Left lung (tissue), 10 donors: ENCODE results near the gene NHERF2. TPM values are rescaled to one million over a fixed set of nuclear protein-coding genes. Genes with fewer than 3 reads are reported as not detected.

Experiments used
- ATAC-seq: fragments of 200-7000 bp; cut with Tn5 transposase; one replicate; pipeline ENCODE4 v1.9.1; 2020; ENCODE audit warnings: moderate library complexity
- DNase-seq, 4 donors: peaks; one replicate each; pipeline ENCODE4 v3.0.0-alpha.2; 2013 to 2020
- H3K27ac ChIP-seq, 2 donors: fragments of 200-600 bp; sonication (generic) in 1 of 2; one replicate each; pipeline versions ENCODE4 v1.5.0 to v1.8.0; 2020 to 2021
- H3K27me3 ChIP-seq, 2 donors: fragments of 200-600 bp; sonication (generic) in 1 of 2; one replicate each; pipeline versions ENCODE4 v1.5.0 to v1.8.0; 2020 to 2021
- H3K36me3 ChIP-seq, 2 donors: fragments of 200-600 bp; sonication (generic) in 1 of 2; one replicate each; pipeline versions ENCODE4 v1.5.0 to v1.8.0; 2020 to 2021
- H3K4me1 ChIP-seq, 2 donors: fragments of 200-600 bp; one replicate each; pipeline ENCODE4 v1.8.0; 2021
- H3K4me3 ChIP-seq, 2 donors: fragments of 200-600 bp; sonication (generic) in 1 of 2; one replicate each; pipeline versions ENCODE4 v1.5.0 to v1.8.0; 2020 to 2021; ENCODE audit warnings: mild to moderate bottlenecking in 1 of 2
- H3K9me3 ChIP-seq, 2 donors: fragments of 200-600 bp; sonication (generic) in 1 of 2; one replicate each; pipeline versions ENCODE4 v1.5.0 to v1.8.0; 2020 to 2021
- CTCF ChIP-seq, 2 donors: fragments of 200-600 bp; sonication (generic) in 1 of 2; IDR thresholded peaks; one replicate each; pipeline versions ENCODE4 v1.5.0 to v1.8.0; 2021; ENCODE audit warnings: antibody characterized with exemption in 2 of 2
- intact Hi-C, 2 donors: fragments of 100-400 bp; cut with DNase I; formaldehyde crosslinking; loops; one replicate each; pipeline versions ENCODE4 v1.11.2 to v1.14.2; 2022
- polyA plus RNA-seq, 6 donors: library from polyadenylated mRNA; unstranded; fragments of 120-200 nt; gene quantifications; one replicate each; pipeline ENCODE4 v1.2.1, GENCODE V29; 2013; ENCODE audit not compliant: insufficient read length in 6 of 6
- total RNA-seq, 2 donors: library from RNA; stranded (reverse); fragmentation: NEBNext Ultra II Directional; extraction: Animal tissue kit (Norgen Biotek cat#: 25700); gene quantifications; one replicate each; pipeline ENCODE4 v1.2.1, GENCODE V29; 2021
- donor health status: DM: no; HTN: yes; CAD: no.
- donor health status: DM: no; HTN: no; CAD: no.

Gene NHERF2
- total and polyA plus RNA-seq, 8 donors = 68.1 to 349 (median 109) TPM

- no peak for DNase-seq
- TF ChIP-seq CTCF (IDR thresholded peaks at IDR 0.05) = no peak
- ATAC-seq = no peak
- no peak overlapping the region for H3K27ac ChIP-seq
- H3K4me1 ChIP-seq = no peaks in the 10 kb centered on the region
- intact Hi-C loops = no loop called here
- H3K27me3 ChIP-seq = no peaks in the 10 kb centered on the region
- no peak overlapping the region for H3K4me3 ChIP-seq
- no peaks in the 10 kb centered on the region for H3K9me3 ChIP-seq
- H3K36me3 ChIP-seq = peaks cover 0 to 98% of the 10 kb centered on the region in 2 donors
Measured at GRCh38 chr16:2061023-2061422, 34.3 kb downstream of the NHERF2 start.

GRCh38 chr16:2061526-2061925 is 34.8 kb downstream of the NHERF2 start:
- Histone ChIP-seq H3K36me3 (peaks cover 0 to 98% of the 10 kb centered on the region in 2 donors), H3K4me3 (no peak overlapping the region), H3K27me3 (no peaks in the 10 kb centered on the region), H3K27ac (no peak overlapping the region), H3K4me1 (no peaks in the 10 kb centered on the region), H3K9me3 (no peaks in the 10 kb centered on the region)
- intact Hi-C loops = no loop called here
- no peak for ATAC-seq
- TF ChIP-seq CTCF (IDR thresholded peaks at IDR 0.05) = no peak
- DNase-seq = no peak

GRCh38 chr16:2062801-2063200 is 36.1 kb downstream of the NHERF2 start:
- no peaks in the 10 kb centered on the region for H3K4me1 ChIP-seq
- intact Hi-C loops = no loop called here
- no peaks in the 10 kb centered on the region for H3K27me3 ChIP-seq
- DNase-seq (no peak), ATAC-seq (no peak)
- H3K27ac ChIP-seq = no peak overlapping the region
- H3K36me3 ChIP-seq = peaks cover 0 to 99% of the 10 kb centered on the region in 2 donors
- no peak overlapping the region for H3K4me3 ChIP-seq
- no peaks in the 10 kb centered on the region for H3K9me3 ChIP-seq
- no peak for TF ChIP-seq CTCF (IDR thresholded peaks at IDR 0.05)

GRCh38 chr16:2063861-2064260 is 37.2 kb downstream of the NHERF2 start:
- no peaks in the 10 kb centered on the region for H3K27me3 ChIP-seq
- DNase-seq = no peak
- intact Hi-C loops = no loop called here
- H3K4me1 ChIP-seq = no peaks in the 10 kb centered on the region
- peaks cover 0 to 100% of the 10 kb centered on the region in 2 donors for H3K36me3 ChIP-seq
- no peaks in the 10 kb centered on the region for H3K9me3 ChIP-seq
- H3K4me3 ChIP-seq = no peak overlapping the region
- no peak for ATAC-seq
- no peak overlapping the region for H3K27ac ChIP-seq
- no peak for TF ChIP-seq CTCF (IDR thresholded peaks at IDR 0.05)

- DNase-seq (no peak), ATAC-seq (no peak)
- Histone ChIP-seq H3K4me3 (no peak overlapping the region), H3K27ac (no peak overlapping the region), H3K9me3 (no peaks in the 10 kb centered on the region), H3K27me3 (no peaks in the 10 kb centered on the region), H3K36me3 (peaks cover 0 to 98% of the 10 kb centered on the region in 2 donors), H3K4me1 (no peaks in the 10 kb centered on the region)
- intact Hi-C loops = no loop called here
- TF ChIP-seq CTCF (IDR thresholded peaks at IDR 0.05) = no peak
Measured at GRCh38 chr16:2064368-2064945, 37.8 kb downstream of the NHERF2 start.
